GM19193 (cell line): ENCODE data around the gene CHST15.

Experiments used
- POLR2A ChIP-seq: IDR thresholded peaks from 4 replicates; pipeline ENCODE4 v1.6.1; 2011; ENCODE audit not compliant: insufficient read depth, insufficient read length; ENCODE audit errors: extremely low read depth

CHST15 gene

DNA sequence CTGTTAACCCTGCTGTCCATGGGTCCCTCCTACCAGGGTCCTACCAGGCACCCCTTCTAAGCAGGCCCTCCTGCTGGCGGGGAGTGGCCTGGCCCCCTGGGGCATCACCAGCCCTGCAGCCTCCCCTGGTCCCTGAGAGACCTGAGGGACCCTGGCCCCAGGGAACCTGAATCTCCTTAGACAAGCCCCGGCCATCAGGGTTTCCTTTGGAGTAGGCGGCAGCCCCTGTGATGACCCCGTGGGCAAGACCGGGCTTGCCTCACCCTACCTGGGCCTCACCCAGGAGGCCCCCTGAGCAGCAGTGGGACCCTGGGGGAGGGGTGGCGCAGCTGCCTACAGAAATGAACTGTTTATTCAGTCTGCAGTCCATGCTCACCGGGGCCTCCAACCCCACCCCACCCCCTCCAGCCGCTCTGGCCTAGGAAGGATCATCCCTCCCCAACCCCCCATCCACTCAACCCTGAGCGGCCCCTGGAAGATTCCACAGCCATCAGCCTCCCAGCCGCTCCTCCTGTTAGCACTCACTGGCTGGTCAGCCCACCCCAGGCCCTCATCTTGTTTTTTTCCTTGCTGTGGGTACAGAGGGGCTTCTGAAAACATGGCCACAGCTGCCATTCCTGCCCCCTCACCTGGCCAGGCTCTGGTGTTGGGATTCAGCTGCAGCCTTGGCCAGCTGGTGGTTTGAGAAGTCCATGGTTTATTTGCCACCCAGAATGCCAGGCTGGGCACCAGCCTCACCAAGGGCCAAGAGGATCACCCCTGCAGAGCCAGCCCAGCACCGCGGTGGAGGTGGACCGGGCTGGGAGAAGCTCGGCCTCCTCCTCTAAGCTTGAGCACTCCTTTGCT, 34.8 kb upstream of the CHST15 start:
- no peak for TF ChIP-seq POLR2A

DNA sequence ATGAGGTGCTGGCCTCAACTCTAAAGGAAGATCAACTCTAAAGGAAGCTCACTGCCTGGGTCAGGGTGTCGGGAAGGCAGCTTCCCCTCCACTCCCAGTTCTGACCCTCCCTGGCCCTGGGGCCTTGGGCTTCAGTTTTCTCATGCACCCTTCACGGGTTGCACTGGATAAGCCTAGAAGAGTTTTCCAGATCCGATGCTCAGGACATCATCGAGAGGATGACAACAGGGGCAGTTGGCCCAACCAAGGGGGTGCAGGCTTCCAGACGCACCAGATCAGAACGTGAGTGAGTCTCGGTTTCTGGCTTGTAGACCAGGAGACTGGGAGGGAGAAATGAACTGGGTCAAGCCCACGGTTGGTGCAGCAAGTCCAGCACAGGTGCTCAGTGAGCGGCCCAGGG, 34.2 kb upstream of the CHST15 start:
- no peak for TF ChIP-seq POLR2A

DNA sequence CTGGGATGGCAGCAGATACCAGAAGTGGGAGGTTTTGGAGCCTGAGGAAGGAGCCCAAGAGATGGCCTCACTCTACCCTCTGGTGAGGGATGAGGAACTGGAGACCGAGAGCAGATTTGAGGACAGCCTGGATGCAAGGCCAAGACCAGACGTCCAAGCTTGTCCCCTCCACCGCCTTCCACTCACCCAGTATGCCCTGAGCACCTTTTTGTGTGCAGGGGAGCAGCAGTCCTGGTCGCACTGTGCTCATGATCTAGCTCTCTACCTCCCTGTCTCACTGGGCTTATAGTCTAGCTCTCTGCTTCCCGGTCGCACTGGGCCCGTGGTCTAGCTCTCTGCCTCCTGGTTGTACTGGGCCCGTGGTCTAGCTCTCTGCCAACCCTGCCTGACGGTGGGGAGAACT, 33.6 kb upstream of the CHST15 start:
- no peak for TF ChIP-seq POLR2A

DNA sequence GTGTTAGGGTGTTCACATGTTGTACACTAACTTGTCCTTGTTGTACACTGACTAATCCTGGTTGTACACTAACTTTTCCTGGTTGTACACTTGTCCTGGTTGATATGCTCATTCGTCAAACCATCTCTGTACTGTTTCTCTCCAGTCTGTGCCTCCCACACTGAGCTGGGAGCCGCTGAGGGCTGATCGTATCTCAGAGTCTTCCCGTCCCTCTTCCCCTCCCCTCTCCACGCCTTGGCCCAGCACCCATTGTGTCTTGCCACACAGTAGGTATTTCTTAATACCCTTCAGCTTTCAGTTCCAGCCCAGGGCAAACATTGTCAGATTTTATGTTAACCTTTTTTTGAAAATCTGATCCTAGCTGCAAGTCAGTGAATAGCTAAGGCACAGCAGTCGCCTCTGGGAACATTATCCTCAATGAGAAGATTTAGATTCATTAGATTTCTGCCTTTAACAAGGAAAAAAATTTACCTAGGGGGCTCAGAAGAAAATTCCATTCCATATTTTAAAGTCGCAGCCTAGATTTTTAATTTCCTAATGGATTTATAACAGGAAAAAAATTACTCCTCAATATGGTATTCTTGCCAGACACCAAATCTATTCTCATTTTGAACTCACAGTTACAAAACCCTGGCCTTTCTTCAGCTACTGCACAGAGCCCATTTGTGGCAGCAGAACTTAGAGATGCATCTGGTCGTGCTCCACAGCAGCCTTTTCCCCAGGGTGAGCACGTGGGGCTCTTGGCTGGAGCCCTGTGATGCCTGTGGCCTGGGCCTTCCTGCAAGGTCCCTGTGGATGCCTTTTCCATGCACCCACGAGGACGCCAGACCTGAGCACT, 33.0 kb upstream of the CHST15 start:
- no peak for TF ChIP-seq POLR2A

DNA sequence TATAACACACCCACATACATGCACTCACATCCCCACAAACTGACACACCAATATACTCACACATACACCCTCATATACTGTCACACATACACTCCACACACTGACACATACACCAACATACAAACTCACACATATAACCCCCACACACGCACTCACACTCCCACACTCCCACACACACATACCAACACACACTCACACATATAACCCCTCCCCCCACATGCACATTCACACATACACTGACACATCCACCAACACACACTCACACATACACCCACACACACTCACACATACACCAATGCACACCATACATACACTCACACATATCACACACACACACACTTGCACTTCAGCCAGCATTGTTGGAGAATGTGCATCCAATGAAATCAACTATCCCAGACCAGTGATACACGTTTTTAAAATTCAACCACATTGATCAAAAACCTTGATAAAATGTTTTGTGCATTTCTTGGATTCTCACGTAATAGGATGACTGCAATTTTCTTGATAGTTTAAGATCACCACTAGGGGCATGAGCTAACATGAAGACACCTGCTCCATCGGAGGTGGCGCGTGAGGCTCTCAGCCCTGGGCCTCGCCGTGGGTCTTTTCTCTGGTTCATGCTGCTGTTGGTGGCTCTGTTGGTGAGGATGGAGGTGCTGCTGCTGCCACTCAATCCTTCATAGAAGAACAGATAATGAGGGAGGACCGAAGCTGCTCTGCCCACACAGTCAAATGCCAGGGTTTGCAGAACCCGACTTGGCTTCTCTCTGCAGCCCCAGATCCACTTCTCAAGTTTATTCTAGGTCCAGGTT, 32.1 kb upstream of the CHST15 start:
- no peak for TF ChIP-seq POLR2A

DNA sequence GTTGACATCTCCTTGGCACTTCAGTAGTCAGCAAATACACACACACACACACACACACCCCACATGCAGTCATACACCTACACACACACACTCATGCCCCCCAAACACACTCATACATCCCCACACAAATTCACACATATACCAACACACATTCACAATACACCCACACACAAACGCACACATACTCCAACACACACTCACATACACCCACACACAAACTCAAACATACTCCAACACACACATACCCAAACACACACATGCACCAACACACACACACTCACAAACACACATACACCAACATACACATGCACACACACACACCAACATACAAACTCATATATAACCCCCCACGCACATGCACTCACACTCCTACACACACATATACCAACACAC, 31.4 kb upstream of the CHST15 start:
- no peak for TF ChIP-seq POLR2A

GRCh38 chr10:124124123-124124768, 30.8 kb upstream of the CHST15 start:
- TF ChIP-seq POLR2A, result no peak

DNA sequence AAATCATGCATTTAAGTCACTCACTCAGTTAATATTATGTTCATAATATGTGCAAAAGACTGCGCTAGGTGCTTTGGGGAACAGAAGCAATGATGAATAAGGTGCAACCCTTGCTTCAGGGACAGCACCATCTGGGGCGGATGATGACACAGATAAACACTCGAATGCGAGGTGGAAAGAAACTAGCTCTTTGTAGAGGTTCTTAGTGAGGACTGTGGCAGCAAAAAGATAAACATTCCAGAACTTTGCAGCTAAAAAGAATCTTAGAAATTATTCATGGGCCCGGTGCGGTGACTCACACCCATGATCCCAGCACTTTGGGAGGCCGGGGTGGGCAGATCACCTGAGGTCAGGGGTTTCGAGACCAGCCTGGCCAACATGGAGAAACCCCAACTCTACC, 29.8 kb upstream of the CHST15 start:
- no peak for TF ChIP-seq POLR2A

DNA sequence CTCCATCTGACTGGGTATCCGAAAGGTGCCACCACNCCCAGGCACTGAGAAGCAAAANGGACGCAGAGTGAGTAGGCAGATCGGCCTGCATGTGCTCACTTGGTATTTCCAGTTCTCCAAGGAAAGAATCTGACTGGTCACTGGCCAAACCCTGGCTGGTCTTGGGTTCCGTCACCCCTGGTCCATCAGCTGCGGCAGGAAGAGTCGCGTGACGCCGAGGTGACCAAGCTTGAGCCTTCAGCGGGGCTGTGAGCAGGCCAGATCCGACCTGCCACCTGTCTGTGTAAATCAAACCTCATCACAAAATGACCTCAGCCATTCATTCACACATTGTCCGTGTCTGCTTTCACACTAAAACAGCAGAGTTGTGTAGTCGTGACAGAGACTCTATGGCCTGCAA, 28.8 kb upstream of the CHST15 start:
- no peak for TF ChIP-seq POLR2A

- no peak for TF ChIP-seq POLR2A
Observed at GRCh38 chr10:124120410-124121061, 27.1 kb upstream of the CHST15 start.

GRCh38 chr10:124119946-124120345, 26.5 kb upstream of the CHST15 start:
- no peak for TF ChIP-seq POLR2A

DNA sequence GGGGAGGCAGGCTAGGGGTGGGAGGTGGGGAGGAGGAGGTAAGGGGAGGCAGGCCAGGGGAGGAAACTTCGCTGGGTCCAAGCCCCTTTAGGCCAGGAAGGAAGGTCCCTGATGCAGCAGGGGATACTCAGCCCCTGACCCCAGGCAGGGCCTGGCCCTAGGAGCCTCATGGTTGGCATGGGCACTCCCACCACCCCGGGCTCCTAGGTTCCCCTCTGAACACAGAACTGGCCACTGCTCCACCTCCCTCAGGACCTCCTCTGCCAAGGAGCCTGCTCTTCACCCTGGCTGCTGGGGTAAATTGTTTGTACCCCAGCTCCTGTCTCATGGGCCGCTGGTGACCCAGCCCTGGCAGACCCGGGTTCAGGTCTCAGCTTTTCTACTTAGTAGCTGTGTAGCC, 25.8 kb upstream of the CHST15 start:
- TF ChIP-seq POLR2A, result no peak

DNA sequence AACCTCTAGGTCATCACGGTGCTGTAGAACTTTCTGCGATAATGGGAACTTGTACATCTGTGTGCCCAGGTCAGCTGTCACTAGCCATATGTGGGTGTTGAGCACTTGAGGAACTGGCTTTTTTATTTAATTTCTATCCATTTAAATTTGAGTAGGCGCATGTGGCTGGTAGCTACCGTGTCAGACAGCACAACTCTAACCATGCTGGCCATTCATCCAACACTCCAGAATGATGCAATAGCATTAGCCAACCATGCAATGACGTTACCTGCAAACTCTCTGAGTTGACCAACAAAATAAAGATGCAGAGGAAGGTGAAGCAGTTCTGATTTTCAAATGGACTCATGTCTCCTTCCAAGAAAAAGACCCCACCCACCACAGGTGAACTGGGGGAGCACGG, 24.4 kb upstream of the CHST15 start:
- TF ChIP-seq POLR2A, result no peak

DNA sequence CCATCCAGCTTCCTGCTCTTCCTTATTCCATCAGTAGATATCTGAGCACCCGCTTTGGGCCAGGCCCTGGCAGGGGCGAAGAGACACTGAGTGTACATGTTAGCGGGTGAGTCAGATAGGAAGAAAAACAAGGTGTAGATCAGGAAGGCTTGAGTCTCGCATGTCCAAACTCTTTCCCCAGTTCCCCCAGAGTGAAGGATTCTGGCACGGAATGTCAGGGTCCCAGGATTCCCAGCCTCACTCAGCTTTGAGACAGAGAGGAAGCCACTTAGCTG, 24.1 kb upstream of the CHST15 start:
- no peak for TF ChIP-seq POLR2A
